ENCODE results near the gene ABCD3. TPM values are rescaled to one million over a fixed set of nuclear protein-coding genes. Genes with fewer than 3 reads are reported as not detected.

The ABCD3 gene
- total and polyA plus RNA-seq, 2 of the 13 experiments (the other 11 are each of a cell fraction or from before 2014, with no cell fraction given) = 27.5 to 166 TPM

- TF ChIP-seq ZNF781 (CRISPR knock-in tag; IDR thresholded peaks at IDR 0.05; ENCODE audit: borderline replicate concordance, not compliant biosample characterization) (no peak), GABPA (IDR thresholded peaks at IDR 0.05; ENCODE audit: low read depth, low read length) (no peak), GABPA (CRISPR knock-in tag; IDR thresholded peaks at IDR 0.05; ENCODE audit: low read depth) (0 out of 2 replicates have a peak, but pooled peaks have one; percentile 58), ZBTB25 (CRISPR knock-in tag; IDR thresholded peaks at IDR 0.05) (no peak; the same call in 1 of the 2 replicates), PHF20 (CRISPR knock-in tag; IDR thresholded peaks at IDR 0.05) (no peak), MED1 (CRISPR knock-in tag; IDR thresholded peaks at IDR 0.05) (peak; percentile 95), ATF7-NPFF (CRISPR knock-in tag; IDR thresholded peaks at IDR 0.05; ENCODE audit: low read depth) (no peak), TIGD3 (CRISPR knock-in tag; IDR thresholded peaks at IDR 0.05; ENCODE audit: borderline replicate concordance) (no peak), TFAP4 (IDR thresholded peaks at IDR 0.05; ENCODE audit: borderline replicate concordance, low read depth) (no peak; the same call in 1 of the 2 replicates), ZBTB14 (CRISPR knock-in tag; IDR thresholded peaks at IDR 0.05) (no peak), ZMYM4 (CRISPR knock-in tag; IDR thresholded peaks at IDR 0.05) (peak; percentile 82), ZMYM3 (CRISPR knock-in tag; IDR thresholded peaks at IDR 0.05) (no peak; the same call in 1 of the 2 replicates), ZNF703 (CRISPR knock-in tag; IDR thresholded peaks at IDR 0.05; ENCODE audit: borderline replicate concordance) (no peak), TMF1 (CRISPR knock-in tag; IDR thresholded peaks at IDR 0.05; ENCODE audit: low read depth) (no peak), BCLAF1 (IDR thresholded peaks at IDR 0.05) (no peak), HNRNPH1 (optimal IDR thresholded peaks at IDR 0.05; ENCODE audit: low read depth, low read length) (no peak), BRF2 (CRISPR knock-in tag; IDR thresholded peaks at IDR 0.05) (no peak), ZNF605 (CRISPR knock-in tag; IDR thresholded peaks at IDR 0.05) (0 out of 2 replicates have a peak, but pooled peaks have one; percentile 21), NCOA5 (CRISPR knock-in tag; IDR thresholded peaks at IDR 0.05) (no peak), FOXA1 (IDR thresholded peaks at IDR 0.05) (no peak; the same call in 1 of the 2 replicates), FOXA1 (CRISPR knock-in tag; IDR thresholded peaks at IDR 0.05) (peak; percentile 79), SMARCC2 (IDR thresholded peaks at IDR 0.05) (no peak)
Measured at GRCh38 chr1:94383966-94384408, 34.2 kb upstream of the ABCD3 start (continued).

Data from HepG2 (cell line).